H1 (cell line): ENCODE measurements around the gene CCNT2. TPM values are rescaled to one million over a fixed set of nuclear protein-coding genes. Genes with fewer than 3 reads are reported as not detected.

Source experiments
- CTCF ChIA-PET: fragments of 300-600 bp; sonication (Branson Sonifier 250); formaldehyde crosslinking; loops from one replicate; lab custom pipeline; 2021; ENCODE audit not compliant: partially characterized antibody; lab: Charles Lee
- POLR2A ChIA-PET: fragments of 300-600 bp; sonication (Branson Sonifier 250); formaldehyde crosslinking; loops from one replicate; lab custom pipeline; 2021; ENCODE audit warnings: inconsistent platforms; ENCODE audit not compliant: partially characterized antibody; lab: Charles Lee
- DNase-seq, 2 experiments: peaks; one replicate each; pipeline versions ENCODE4 v3.0.0 to v3.0.0-alpha.2; 2010 to 2022; ENCODE audit warnings: low spot score in 2 of 2, low read depth in 1 of 2, mixed read lengths in 1 of 2
- FAIRE-seq: peaks from 2 replicates; lab custom pipeline; 2011; peaks lifted over from hg19 to GRCh38; lab: Jason Lieb, UNC
- H2AFZ ChIP-seq: 2 replicates; pipeline ENCODE4 v1.8.1; 2012; ENCODE audit warnings: low read length, inconsistent platforms
- H2AK5ac ChIP-seq: 2 replicates; pipeline ENCODE4 v1.6.1; 2013; ENCODE audit warnings: low read depth, low read length
- H2BK120ac ChIP-seq: replicated peaks from 2 replicates; pipeline ENCODE3; 2013; ENCODE audit warnings: low read depth, low read length, inconsistent platforms
- H2BK12ac ChIP-seq: 2 replicates; pipeline ENCODE4 v1.6.1; 2013; ENCODE audit warnings: low read depth, low read length
- H2BK15ac ChIP-seq: 2 replicates; pipeline ENCODE4 v1.6.1; 2013; ENCODE audit warnings: low read length
- H2BK20ac ChIP-seq: 2 replicates; pipeline ENCODE4 v1.6.1; 2013; ENCODE audit warnings: low read length
- H2BK5ac ChIP-seq: 2 replicates; pipeline ENCODE4 v1.6.1; 2013; ENCODE audit warnings: low read depth, low read length
- H3K14ac ChIP-seq: 2 replicates; pipeline ENCODE4 v1.6.1; 2013; ENCODE audit warnings: inconsistent platforms; ENCODE audit not compliant: insufficient read length
- H3K18ac ChIP-seq: 2 replicates; pipeline ENCODE4 v1.6.1; 2013; ENCODE audit warnings: low read length; ENCODE audit errors: extremely low read depth
- H3K23ac ChIP-seq: 2 replicates; pipeline ENCODE4 v1.6.1; 2013; ENCODE audit warnings: inconsistent platforms; ENCODE audit not compliant: insufficient read length
- H3K23me2 ChIP-seq: 2 replicates; pipeline ENCODE4 v1.6.1; 2013; ENCODE audit warnings: low read depth, low read length
- H3K27ac ChIP-seq: 2 replicates; pipeline ENCODE4 v1.6.1; 2011; ENCODE audit warnings: low read depth, low read length, inconsistent platforms
- H3K27me3 ChIP-seq, 4 experiments: replicated peaks in 1 of 4; 1 replicate in 1 of 4; 2 replicates in 3 of 4; pipeline versions ENCODE4 v1.6.1 to v1.8.1; 2011 to 2013; ENCODE audit warnings: low read length in 3 of 4, mild to moderate bottlenecking in 3 of 4, inconsistent platforms in 2 of 4, mixed read lengths in 2 of 4, moderate library complexity in 1 of 4; ENCODE audit not compliant: control insufficient read depth in 3 of 4, insufficient read depth in 3 of 4; ENCODE audit errors: extremely low read depth in 1 of 4
- H3K36me3 ChIP-seq, 4 experiments: 2 replicates each; pipeline versions ENCODE4 v1.6.1 to v1.8.1; 2011 to 2013; ENCODE audit warnings: mild to moderate bottlenecking in 4 of 4, low read length in 3 of 4, moderate library complexity in 2 of 4, control low read depth in 1 of 4, inconsistent platforms in 1 of 4; ENCODE audit not compliant: insufficient read depth in 4 of 4, control insufficient read depth in 2 of 4
- H3K4ac ChIP-seq: replicated peaks from 2 replicates; pipeline ENCODE3; 2013; ENCODE audit warnings: low read length, low read depth, mixed read lengths, inconsistent platforms; ENCODE audit not compliant: insufficient read length
- H3K4me1 ChIP-seq, 4 experiments: replicated peaks in 1 of 4; 1 replicate in 1 of 4; 2 replicates in 3 of 4; pipeline versions ENCODE4 v1.6.1 to v1.8.1; 2011 to 2013; ENCODE audit warnings: low read length in 3 of 4, inconsistent platforms in 2 of 4, mixed read lengths in 1 of 4; ENCODE audit not compliant: insufficient read depth in 4 of 4, control insufficient read depth in 3 of 4
- H3K4me2 ChIP-seq, 2 experiments: 2 replicates each; pipeline versions ENCODE4 v1.6.1 to v1.8.1; 2011 to 2013; ENCODE audit warnings: low read depth in 2 of 2, low read length in 2 of 2, control low read depth in 1 of 2, inconsistent platforms in 1 of 2, mild to moderate bottlenecking in 1 of 2; ENCODE audit not compliant: insufficient read depth in 1 of 2
- H3K4me3 ChIP-seq, 4 experiments: fragments of 200-600, 300-600 bp in 1 of 4; sonication (generic), shearing (Covaris generic), sonication (Bioruptor Twin) in 1 of 4; 2 replicates each; pipeline versions ENCODE4 v1.5.1 to v1.8.1; 2011 to 2016; ENCODE audit warnings: low read length in 4 of 4, low read depth in 3 of 4, control low read depth in 2 of 4, inconsistent platforms in 2 of 4, mild to moderate bottlenecking in 2 of 4, mixed read lengths in 1 of 4, moderate library complexity in 1 of 4; ENCODE audit not compliant: insufficient read depth in 2 of 4; ENCODE audit errors: extremely low read depth in 1 of 4
- H3K56ac ChIP-seq: replicated peaks from 2 replicates; pipeline ENCODE3; 2013; ENCODE audit warnings: low read depth, mild to moderate bottlenecking, mixed read lengths, low read length, inconsistent platforms; ENCODE audit not compliant: insufficient read length
- H3K79me1 ChIP-seq: 2 replicates; pipeline ENCODE4 v1.6.1; 2013; ENCODE audit warnings: low read depth, low read length, control low read depth
- H3K79me2 ChIP-seq, 2 experiments: 2 replicates each; pipeline versions ENCODE4 v1.6.1 to v1.8.1; 2012 to 2013; ENCODE audit warnings: low read length in 2 of 2, mild to moderate bottlenecking in 2 of 2, inconsistent platforms in 1 of 2; ENCODE audit not compliant: insufficient read depth in 2 of 2, control insufficient read depth in 1 of 2
- H3K9ac ChIP-seq, 4 experiments: replicated peaks in 1 of 4; 1 replicate in 1 of 4; 2 replicates in 3 of 4; pipeline versions ENCODE4 v1.6.1 to v1.8.1; 2011 to 2013; ENCODE audit warnings: low read depth in 3 of 4, low read length in 3 of 4, control low read depth in 2 of 4, mild to moderate bottlenecking in 2 of 4, moderate library complexity in 2 of 4, inconsistent platforms in 1 of 4; ENCODE audit errors: extremely low read depth in 1 of 4
- H3K9me3 ChIP-seq, 2 experiments: 2 replicates each; pipeline versions ENCODE4 v1.6.1 to v1.8.1; 2012 to 2013; ENCODE audit warnings: mild to moderate bottlenecking in 2 of 2, moderate library complexity in 2 of 2, control low read depth in 1 of 2, inconsistent platforms in 1 of 2, low read depth in 1 of 2, low read length in 1 of 2, mixed read lengths in 1 of 2; ENCODE audit not compliant: insufficient read depth in 2 of 2
- H4K20me1 ChIP-seq, 2 experiments: replicated peaks in 1 of 2; 2 replicates each; pipeline versions ENCODE3 to v1.8.1; 2011 to 2013; ENCODE audit warnings: inconsistent platforms in 2 of 2, low read length in 2 of 2, mild to moderate bottlenecking in 1 of 2; ENCODE audit not compliant: insufficient read depth in 2 of 2, control insufficient read depth in 1 of 2
- H4K5ac ChIP-seq: 2 replicates; pipeline ENCODE4 v1.6.1; 2013; ENCODE audit warnings: low read length, low read depth, mixed read lengths, inconsistent platforms; ENCODE audit not compliant: insufficient read length
- H4K8ac ChIP-seq: 2 replicates; pipeline ENCODE4 v1.8.0; 2013; ENCODE audit warnings: mild to moderate bottlenecking, moderate library complexity, low read length, inconsistent platforms; ENCODE audit not compliant: insufficient read depth; ENCODE audit errors: extremely low read depth
- H4K91ac ChIP-seq: replicated peaks from 2 replicates; pipeline ENCODE3; 2013; ENCODE audit warnings: low read length, mixed read lengths, inconsistent platforms; ENCODE audit not compliant: insufficient read length
- CHD1 ChIP-seq: IDR thresholded peaks from 2 replicates; pipeline ENCODE4 v1.6.1; 2012; ENCODE audit warnings: low read depth, low read length, improper control_type of control experiment
- GABPA ChIP-seq: IDR thresholded peaks from 2 replicates; pipeline ENCODE4 v1.6.1; 2011; ENCODE audit warnings: mild to moderate bottlenecking, low read length, moderate library complexity, borderline replicate concordance; ENCODE audit not compliant: insufficient read depth
- MAFK ChIP-seq: IDR thresholded peaks from 2 replicates; pipeline ENCODE4 v1.6.1; 2012; ENCODE audit warnings: low read depth, mild to moderate bottlenecking, improper control_type of control experiment, low read length
- POU5F1 ChIP-seq: IDR thresholded peaks from 2 replicates; pipeline ENCODE4 v1.6.1; 2011; ENCODE audit warnings: low read depth, mild to moderate bottlenecking, low read length, moderate library complexity
- WGBS, 2 experiments: shearing (Covaris generic) in 1 of 2; methylation state at CpG; one replicate each; pipeline versions ENCODE4 v1.1.6 to v1.1.7; 2013 to 2015; ENCODE audit warnings: low lambda C conversion rate in 2 of 2, mixed read lengths in 2 of 2, inconsistent platforms in 1 of 2, low coverage in 1 of 2, missing lambda C conversion rate in 1 of 2; ENCODE audit not compliant: insufficient replicate concordance in 2 of 2, insufficient coverage in 1 of 2, insufficient read length in 1 of 2; ENCODE audit errors: extremely low coverage in 1 of 2, missing lambda C conversion rate in 1 of 2; 5-methylcytosine and 5-hydroxymethylcytosine counted together
- polyA plus RNA-seq, 7 experiments: library from polyadenylated mRNA; depleted of rRNA in 3 of 7; stranded (reverse) in 5 of 7; unstranded in 2 of 7; fragments of >200 nt in 5 of 7; fragments of 200-250 nt in 2 of 7; gene quantifications; 1 replicate in 5 of 7; 2 replicates in 1 of 7; 4 replicates in 1 of 7; pipeline versions ENCODE4 v1.2.1 to v1.2.3, GENCODE V29; 2011 to 2013; ENCODE audit warnings: missing spikeins in 2 of 7, mixed read lengths in 2 of 7
- total RNA-seq: library from RNA; stranded (reverse); fragmentation: NEBNext Ultra II Directional; extraction: Animal tissue kit (Norgen Biotek cat#: 25700); gene quantifications from 2 replicates; pipeline ENCODE4 v1.2.1, GENCODE V29; 2021
- TF ChIP-seq, protein P1 (sequence below): IDR thresholded peaks from 2 replicates; pipeline ENCODE4 v1.6.1; 2012; ENCODE audit warnings: low read length, inconsistent platforms

The CCNT2 gene
- total and polyA plus RNA-seq, 2 of the 8 experiments (the other 6 are each of a cell fraction or from before 2014, with no cell fraction given) = 13.0 to 39.7 TPM

DNA sequence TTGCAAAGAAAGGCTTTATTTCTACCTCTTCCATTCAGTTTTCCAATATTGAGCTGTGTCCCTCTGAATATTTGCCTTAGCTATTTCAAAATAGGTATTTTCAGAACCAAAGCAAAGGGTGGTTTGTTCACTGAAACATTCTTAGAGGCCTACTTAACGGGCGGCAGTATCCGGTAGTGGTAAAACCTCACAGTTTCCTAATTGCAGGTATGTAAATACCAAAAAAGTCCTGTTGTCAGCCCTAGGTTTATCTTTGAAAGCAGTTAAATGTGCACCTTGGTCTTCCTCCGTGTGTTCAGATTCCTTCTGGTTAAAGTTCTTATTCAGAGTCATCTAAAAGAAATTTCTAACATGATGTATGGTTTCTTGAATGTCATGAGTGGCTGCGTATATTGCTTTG is 38.9 kb downstream of the CCNT2 start:
- Histone ChIP-seq H4K5ac (no peak overlapping the region), H3K4me3 (no peak overlapping the region), H2BK5ac (no peak overlapping the region), H2BK120ac (no peak overlapping the region), H2BK15ac (no peak overlapping the region), H3K9ac (no peak overlapping the region), H2AK5ac (no peak overlapping the region), H3K4me1 (no peaks in the 10 kb centered on the region; a peak in 1 of 7 replicates), H3K27ac (no peak overlapping the region), H3K79me1 (peaks cover 4% of the 10 kb centered on the region; the same call in 1 of the 2 replicates), H3K56ac (no peak overlapping the region), H3K23ac (no peak overlapping the region), H4K91ac (no peak overlapping the region), H4K8ac (no peak overlapping the region), H2BK12ac (no peak overlapping the region), H3K18ac (no peak overlapping the region), H3K14ac (no peak overlapping the region), H2BK20ac (no peak overlapping the region), H3K4ac (no peak overlapping the region), H2AFZ (no peak overlapping the region), H3K79me2 (no peaks in the 10 kb centered on the region), H3K4me2 (no peak overlapping the region), H3K36me3 (peaks cover 10 to 45% (median 24%) of the 10 kb centered on the region in 4 experiments), H3K23me2 (no peaks in the 10 kb centered on the region), H3K27me3 (no peaks in the 10 kb centered on the region)
- ChIA-PET CTCF (no interaction called here), POLR2A (interaction anchor here (1.2 kb wide), 1 partner anchor 40 kb away, joined by 3 read pairs; no protein-coding TSS in a partner anchor)
- DNase-seq = no peak
- WGBS, 2 experiments = 85% methylated on average over 5 of the region's 5 CpGs; no CpG with 5 or more reads in 1 of the 2 experiments
- peak; percentile 28 for FAIRE-seq
- no peak for TF ChIP-seq MAFK
- no peak for TF ChIP-seq POU5F1
- no peak for TF ChIP-seq GABPA
- no peak for TF ChIP-seq CHD1
- TF ChIP-seq, protein P1, sequence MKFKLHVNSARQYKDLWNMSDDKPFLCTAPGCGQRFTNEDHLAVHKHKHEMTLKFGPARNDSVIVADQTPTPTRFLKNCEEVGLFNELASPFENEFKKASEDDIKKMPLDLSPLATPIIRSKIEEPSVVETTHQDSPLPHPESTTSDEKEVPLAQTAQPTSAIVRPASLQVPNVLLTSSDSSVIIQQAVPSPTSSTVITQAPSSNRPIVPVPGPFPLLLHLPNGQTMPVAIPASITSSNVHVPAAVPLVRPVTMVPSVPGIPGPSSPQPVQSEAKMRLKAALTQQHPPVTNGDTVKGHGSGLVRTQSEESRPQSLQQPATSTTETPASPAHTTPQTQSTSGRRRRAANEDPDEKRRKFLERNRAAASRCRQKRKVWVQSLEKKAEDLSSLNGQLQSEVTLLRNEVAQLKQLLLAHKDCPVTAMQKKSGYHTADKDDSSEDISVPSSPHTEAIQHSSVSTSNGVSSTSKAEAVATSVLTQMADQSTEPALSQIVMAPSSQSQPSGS = no peak
- TF ChIP-seq, all 59 proteins: peak for 0
- H3K9me3 ChIP-seq = no peaks in the 10 kb centered on the region
- H4K20me1 ChIP-seq = peaks cover 0 to 6% of the 10 kb centered on the region in 2 experiments
